HL-60 (cell line): Measurements from ENCODE around the gene SKI.

Source experiments
- DNase-seq, 2 experiments: peaks; one replicate each; pipeline ENCODE4 v3.0.0-alpha.2; 2010 to 2020; ENCODE audit warnings: low read depth in 1 of 2, low spot score in 1 of 2
- H3K27ac ChIP-seq: fragments of 250-450 bp; sonication (Bioruptor Pico); replicated peaks from 2 replicates; pipeline ENCODE4 v1.5.1; 2020; ENCODE audit warnings: mild to moderate bottlenecking, moderate library complexity
- H3K27me3 ChIP-seq: fragments of 250-450 bp; sonication (Bioruptor Pico); 2 replicates; pipeline ENCODE4 v1.5.1; 2021; ENCODE audit warnings: mild to moderate bottlenecking, moderate library complexity; ENCODE audit not compliant: insufficient read depth, poor library complexity, severe bottlenecking
- H3K4me3 ChIP-seq: replicated peaks from 2 replicates; pipeline ENCODE4 v1.5.1; 2011; ENCODE audit warnings: mild to moderate bottlenecking, control low read depth, low read length; ENCODE audit not compliant: insufficient read depth
- CTCF ChIP-seq: IDR thresholded peaks from one replicate; pipeline ENCODE4 v1.5.1; 2011; ENCODE audit warnings: low read length, control low read depth, inconsistent platforms; ENCODE audit not compliant: insufficient read depth
- GABPA ChIP-seq: IDR thresholded peaks from 2 replicates; pipeline ENCODE4 v1.6.1; 2012; ENCODE audit warnings: low read depth
- POLR2AphosphoS5 ChIP-seq: IDR thresholded peaks from 2 replicates; pipeline ENCODE4 v1.6.1; 2012; ENCODE audit warnings: low read depth
- REST ChIP-seq: IDR thresholded peaks from 2 replicates; pipeline ENCODE4 v1.6.1; 2012; ENCODE audit warnings: low read depth; ENCODE audit not compliant: insufficient replicate concordance
- SPI1 ChIP-seq: IDR thresholded peaks from 2 replicates; pipeline ENCODE4 v1.6.1; 2012; ENCODE audit warnings: low read depth, mild to moderate bottlenecking, borderline replicate concordance

Gene SKI

GRCh38 chr1:2228694-2229036, 546 bp downstream of the SKI start:
- H3K27ac ChIP-seq, result peak overlapping the region; percentile 57
- peaks cover 5% of the 10 kb centered on the region for H3K27me3 ChIP-seq
- DNase-seq, result no peak
- peak overlapping the region; percentile 67 for H3K4me3 ChIP-seq
- TF ChIP-seq POLR2AphosphoS5 (no peak), SPI1 (no peak), CTCF (no peak)

- TF ChIP-seq REST (no peak), SPI1 (no peak)
- Histone ChIP-seq H3K4me3 (peak overlapping the region; percentile 67), H3K27me3 (peaks cover 5% of the 10 kb centered on the region), H3K27ac (peak overlapping the region; percentile 57)
- peak in 1 of 2 experiments; percentile 77 for DNase-seq
Observed at GRCh38 chr1:2229037-2229864, 1.1 kb downstream of the SKI start.

- TF ChIP-seq SPI1 (no peak), POLR2AphosphoS5 (no peak), CTCF (no peak), REST (no peak), GABPA (no peak)
- H3K4me3 ChIP-seq, result peak overlapping the region; percentile 67
- no peak for DNase-seq
- peak overlapping the region; percentile 57 for H3K27ac ChIP-seq
- peaks cover 5% of the 10 kb centered on the region for H3K27me3 ChIP-seq
Observed at GRCh38 chr1:2229911-2230731, 2.0 kb downstream of the SKI start.

GRCh38 chr1:2230781-2231531, 2.8 kb downstream of the SKI start:
- DNase-seq, result peak in 1 of 2 experiments; percentile 17
- Histone ChIP-seq H3K27me3 (peaks cover 5% of the 10 kb centered on the region), H3K27ac (peak overlapping the region; percentile 78), H3K4me3 (peak overlapping the region; percentile 67)
- TF ChIP-seq POLR2AphosphoS5, result no peak
- no peak for TF ChIP-seq GABPA
- TF ChIP-seq CTCF, result no peak
- no peak for TF ChIP-seq SPI1
- TF ChIP-seq REST, result no peak
